Vagina (tissue), 2 donors: ENCODE measurements around the gene FAM9C.

Experiments
- POLR2A ChIP-seq, 2 donors: fragments of 450-650 bp; IDR thresholded peaks; one replicate each; pipeline ENCODE4 v1.6.1; 2017; ENCODE audit warnings: antibody characterized with exemption in 2 of 2, mild to moderate bottlenecking in 2 of 2, moderate library complexity in 2 of 2
- POLR2AphosphoS5 ChIP-seq, 2 donors: sonication (generic); formaldehyde crosslinking; IDR thresholded peaks; one replicate each; pipeline ENCODE4 v1.9.0; 2017; ENCODE audit warnings: antibody characterized with exemption in 2 of 2, mild to moderate bottlenecking in 2 of 2, low read depth in 1 of 2; ENCODE audit not compliant: insufficient read depth in 1 of 2
- TF ChIP-seq, protein P1 (sequence below), 3 experiments: fragments of 450-650 bp in 2 of 3; fragments of 200-600 bp in 1 of 3; sonication (generic) in 1 of 3; IDR thresholded peaks; one replicate each; pipeline ENCODE4 v1.5.1; 2017 to 2019; ENCODE audit warnings: antibody characterized with exemption in 3 of 3, mild to moderate bottlenecking in 2 of 3, moderate library complexity in 2 of 3

DNA sequence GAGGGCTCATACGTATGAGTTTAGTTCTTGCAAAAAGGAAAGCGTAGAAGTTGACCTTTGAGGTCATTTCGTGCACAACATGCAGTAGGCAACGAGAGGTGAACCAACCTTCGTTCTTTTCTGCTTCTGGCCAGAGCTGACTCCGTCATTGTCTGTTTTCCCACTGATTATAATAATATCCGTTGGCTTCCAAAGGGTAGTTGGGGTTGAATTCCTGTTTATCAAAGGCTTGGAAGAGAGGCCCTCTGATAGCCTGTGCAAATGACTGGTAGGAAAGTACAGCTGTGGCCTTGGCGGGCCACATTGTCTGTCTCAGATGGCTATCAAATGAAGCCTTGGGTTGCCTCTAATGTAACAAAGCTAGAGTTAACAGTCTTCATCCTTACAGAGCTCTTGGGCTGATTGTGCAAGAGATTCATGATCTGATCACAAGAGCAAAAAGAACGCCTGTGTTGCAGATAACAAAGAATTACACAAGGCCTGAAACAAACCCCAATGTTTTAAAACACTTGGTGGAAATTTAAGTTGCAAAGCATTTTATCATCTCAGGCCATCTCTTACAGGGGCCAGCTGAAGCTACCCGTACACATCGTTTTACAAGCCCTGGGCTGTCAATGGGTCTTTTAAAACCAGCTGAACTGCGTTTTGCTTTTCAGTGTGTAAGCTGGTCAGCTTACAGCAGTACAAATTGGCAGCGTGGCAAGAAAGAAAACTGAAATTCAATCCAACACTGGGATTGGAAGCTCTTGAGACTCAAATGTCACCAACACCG, 46.1 kb upstream of the FAM9C start:
- TF ChIP-seq, protein P1, sequence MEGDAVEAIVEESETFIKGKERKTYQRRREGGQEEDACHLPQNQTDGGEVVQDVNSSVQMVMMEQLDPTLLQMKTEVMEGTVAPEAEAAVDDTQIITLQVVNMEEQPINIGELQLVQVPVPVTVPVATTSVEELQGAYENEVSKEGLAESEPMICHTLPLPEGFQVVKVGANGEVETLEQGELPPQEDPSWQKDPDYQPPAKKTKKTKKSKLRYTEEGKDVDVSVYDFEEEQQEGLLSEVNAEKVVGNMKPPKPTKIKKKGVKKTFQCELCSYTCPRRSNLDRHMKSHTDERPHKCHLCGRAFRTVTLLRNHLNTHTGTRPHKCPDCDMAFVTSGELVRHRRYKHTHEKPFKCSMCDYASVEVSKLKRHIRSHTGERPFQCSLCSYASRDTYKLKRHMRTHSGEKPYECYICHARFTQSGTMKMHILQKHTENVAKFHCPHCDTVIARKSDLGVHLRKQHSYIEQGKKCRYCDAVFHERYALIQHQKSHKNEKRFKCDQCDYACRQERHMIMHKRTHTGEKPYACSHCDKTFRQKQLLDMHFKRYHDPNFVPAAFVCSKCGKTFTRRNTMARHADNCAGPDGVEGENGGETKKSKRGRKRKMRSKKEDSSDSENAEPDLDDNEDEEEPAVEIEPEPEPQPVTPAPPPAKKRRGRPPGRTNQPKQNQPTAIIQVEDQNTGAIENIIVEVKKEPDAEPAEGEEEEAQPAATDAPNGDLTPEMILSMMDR (IDR thresholded peaks at IDR 0.05), result no peak
- TF ChIP-seq POLR2AphosphoS5 (IDR thresholded peaks at IDR 0.05; ENCODE audit: insufficient read depth in 1 of 2, low read depth in 1 of 2) (no peak), POLR2A (IDR thresholded peaks at IDR 0.05) (no peak)
